Activated naive CD8-positive, alpha-beta T cell treated with anti-CD3 and anti-CD28 coated beads, Interleukin-2, amount 10 ng/mL, durations not matched to agents 7 days and 5 days (primary cell): ENCODE results near the gene KIAA0753. TPM values are rescaled to one million over a fixed set of nuclear protein-coding genes. Genes with fewer than 3 reads are reported as not detected.

Source experiments
- ATAC-seq: fragments of 150-1000 bp; cut with Tn5 transposase; one replicate; pipeline ENCODE4 v1.10.0; 2021; ENCODE audit warnings: low read depth, moderate library complexity
- POLR2A ChIA-PET: fragments of 350-600 bp; sonication (Branson Sonifier 250); formaldehyde crosslinking; loops from one replicate; lab custom pipeline; 2021; ENCODE audit warnings: antibody characterized with exemption; lab: Charles Lee
- DNase-seq: peaks from one replicate; pipeline ENCODE4 v3.0.0; 2021
- H3K27ac Mint-ChIP-seq: one replicate; pipeline ENCODE4 v1.8.0; 2022; ENCODE audit warnings: mild to moderate bottlenecking, mixed read lengths
- H3K27me3 Mint-ChIP-seq: one replicate; pipeline ENCODE4 v1.8.0; 2022; ENCODE audit warnings: mild to moderate bottlenecking, moderate library complexity, mixed read lengths
- H3K36me3 Mint-ChIP-seq: one replicate; pipeline ENCODE4 v1.8.0; 2021; ENCODE audit warnings: mild to moderate bottlenecking, mixed read lengths
- H3K4me1 Mint-ChIP-seq: one replicate; pipeline ENCODE4 v1.8.0; 2021; ENCODE audit warnings: mixed read lengths
- H3K4me3 Mint-ChIP-seq: one replicate; pipeline ENCODE4 v1.8.0; 2022; ENCODE audit warnings: mild to moderate bottlenecking, moderate library complexity, mixed read lengths
- H3K9me3 Mint-ChIP-seq: one replicate; pipeline ENCODE4 v1.8.0; 2021; ENCODE audit warnings: mixed read lengths
- total RNA-seq, 2 experiments: library from RNA; stranded (reverse); gene quantifications; one replicate each; pipeline ENCODE4 v1.2.3, GENCODE V29; 2021

The KIAA0753 gene
- total RNA-seq, 2 experiments from 2014 or later = 17.0 to 18.2 TPM

- Mint-ChIP-seq H3K27me3 (peaks cover 45% of the 10 kb centered on the region), H3K4me3 (no peak overlapping the region), H3K9me3 (no peaks in the 10 kb centered on the region), H3K36me3 (no peaks in the 10 kb centered on the region), H3K4me1 (peaks cover 1% of the 10 kb centered on the region), H3K27ac (no peak overlapping the region)
- ATAC-seq = no peak
- DNase-seq = no peak
- POLR2A ChIA-PET = no interaction called here
Observed at GRCh38 chr17:6558932-6559752, 81.4 kb downstream of the KIAA0753 start.

- Mint-ChIP-seq H3K27ac (no peak overlapping the region), H3K4me3 (no peak overlapping the region)
Observed at GRCh38 chr17:6558276-6558675, 82.2 kb downstream of the KIAA0753 start.

GRCh38 chr17:6557040-6557438 is 83.5 kb downstream of the KIAA0753 start:
- H3K36me3 Mint-ChIP-seq = no peaks in the 10 kb centered on the region
- ATAC-seq = no peak
- H3K27ac Mint-ChIP-seq = no peak overlapping the region
- no peak for DNase-seq
- POLR2A ChIA-PET = no interaction called here
- no peak overlapping the region for H3K4me3 Mint-ChIP-seq
- peaks cover 1% of the 10 kb centered on the region for H3K4me1 Mint-ChIP-seq
- no peaks in the 10 kb centered on the region for H3K9me3 Mint-ChIP-seq
- H3K27me3 Mint-ChIP-seq = peaks cover 52% of the 10 kb centered on the region

More at GRCh38 chr17:6558276-6558675, 82.2 kb downstream of the KIAA0753 start:
- H3K4me1 Mint-ChIP-seq = peaks cover 1% of the 10 kb centered on the region
- H3K9me3 Mint-ChIP-seq = no peaks in the 10 kb centered on the region
- POLR2A ChIA-PET = no interaction called here
- DNase-seq (no peak), ATAC-seq (no peak)
- peaks cover 50% of the 10 kb centered on the region for H3K27me3 Mint-ChIP-seq
- no peaks in the 10 kb centered on the region for H3K36me3 Mint-ChIP-seq

GRCh38 chr17:6556121-6557039 is 84.1 kb downstream of the KIAA0753 start, which contains the start of gene PITPNM3:
Gene PITPNM3 (minus strand): TSS chr17:6556555. CDS start chr17:6556406, 149 bp downstream.
- Mint-ChIP-seq H3K27me3 (peaks cover 51% of the 10 kb centered on the region), H3K27ac (no peak within 1 kb of the TSS), H3K36me3 (no peaks in the 10 kb centered on the region), H3K4me1 (peaks cover 1% of the 10 kb centered on the region), H3K4me3 (peak within 1 kb of the TSS; percentile 22), H3K9me3 (no peaks in the 10 kb centered on the region)
- DNase-seq (no peak), ATAC-seq (no peak)
- POLR2A ChIA-PET = no interaction called here

- H3K4me3 Mint-ChIP-seq = no peak overlapping the region
- H3K36me3 Mint-ChIP-seq = no peaks in the 10 kb centered on the region
- peaks cover 48% of the 10 kb centered on the region for H3K27me3 Mint-ChIP-seq
- H3K27ac Mint-ChIP-seq = no peak overlapping the region
- ATAC-seq (no peak), DNase-seq (no peak)
- peaks cover 1% of the 10 kb centered on the region for H3K4me1 Mint-ChIP-seq
- POLR2A ChIA-PET = no interaction called here
- H3K9me3 Mint-ChIP-seq = no peaks in the 10 kb centered on the region
Observed at GRCh38 chr17:6555331-6556120, 85.0 kb downstream of the KIAA0753 start.

GRCh38 chr17:6554871-6555330 is 85.6 kb downstream of the KIAA0753 start:
- Mint-ChIP-seq H3K36me3 (no peaks in the 10 kb centered on the region), H3K9me3 (no peaks in the 10 kb centered on the region), H3K27me3 (peaks cover 45% of the 10 kb centered on the region), H3K4me3 (no peak overlapping the region), H3K27ac (no peak overlapping the region), H3K4me1 (peaks cover 1% of the 10 kb centered on the region)
- POLR2A ChIA-PET = no interaction called here
- DNase-seq (no peak), ATAC-seq (no peak)

- ATAC-seq (no peak), DNase-seq (no peak)
- H3K4me1 Mint-ChIP-seq = peaks cover 1% of the 10 kb centered on the region
- no peaks in the 10 kb centered on the region for H3K9me3 Mint-ChIP-seq
- no peaks in the 10 kb centered on the region for H3K36me3 Mint-ChIP-seq
- H3K27me3 Mint-ChIP-seq = peaks cover 45% of the 10 kb centered on the region
- no peak overlapping the region for H3K4me3 Mint-ChIP-seq
- POLR2A ChIA-PET = no interaction called here
- H3K27ac Mint-ChIP-seq = no peak overlapping the region
Observed at GRCh38 chr17:6554342-6554741, 86.2 kb downstream of the KIAA0753 start.

- Mint-ChIP-seq H3K27me3 (peaks cover 34% of the 10 kb centered on the region), H3K9me3 (no peaks in the 10 kb centered on the region), H3K27ac (no peak overlapping the region), H3K4me3 (no peak overlapping the region), H3K36me3 (no peaks in the 10 kb centered on the region), H3K4me1 (peaks cover 16% of the 10 kb centered on the region)
- ATAC-seq (no peak), DNase-seq (no peak)
- POLR2A ChIA-PET = no interaction called here
Observed at GRCh38 chr17:6551869-6552531, 88.5 kb downstream of the KIAA0753 start.

- POLR2A ChIA-PET = no interaction called here
- H3K27me3 Mint-ChIP-seq = peaks cover 30% of the 10 kb centered on the region
- no peak overlapping the region for H3K27ac Mint-ChIP-seq
- no peak overlapping the region for H3K4me3 Mint-ChIP-seq
- H3K4me1 Mint-ChIP-seq = peaks cover 16% of the 10 kb centered on the region
- no peaks in the 10 kb centered on the region for H3K36me3 Mint-ChIP-seq
- ATAC-seq (no peak), DNase-seq (no peak)
- no peaks in the 10 kb centered on the region for H3K9me3 Mint-ChIP-seq
Observed at GRCh38 chr17:6551356-6551755, 89.2 kb downstream of the KIAA0753 start.

- no peaks in the 10 kb centered on the region for H3K36me3 Mint-ChIP-seq
- H3K4me1 Mint-ChIP-seq = peaks cover 18% of the 10 kb centered on the region
- H3K4me3 Mint-ChIP-seq = no peak overlapping the region
- DNase-seq (no peak), ATAC-seq (no peak)
- peak overlapping the region; percentile 80 for H3K27ac Mint-ChIP-seq
- POLR2A ChIA-PET = interaction anchor here (0.7 kb wide), 2 partner anchors 22 to 107 kb away, joined by 3 to 4 read pairs; no protein-coding TSS in a partner anchor
- H3K27me3 Mint-ChIP-seq = peaks cover 19% of the 10 kb centered on the region
- no peaks in the 10 kb centered on the region for H3K9me3 Mint-ChIP-seq
Observed at GRCh38 chr17:6549384-6550036, 91.0 kb downstream of the KIAA0753 start.

- ATAC-seq = peak; percentile 98
- Mint-ChIP-seq H3K4me1 (peaks cover 18% of the 10 kb centered on the region), H3K9me3 (no peaks in the 10 kb centered on the region), H3K27me3 (peaks cover 12% of the 10 kb centered on the region), H3K27ac (peak overlapping the region; percentile 80), H3K36me3 (no peaks in the 10 kb centered on the region), H3K4me3 (peak overlapping the region; percentile 74)
- DNase-seq = peak; percentile 47
- POLR2A ChIA-PET = interaction anchor here (0.7 kb wide), 2 partner anchors 23 to 106 kb away, joined by 3 to 4 read pairs; no protein-coding TSS in a partner anchor
Observed at GRCh38 chr17:6548578-6549330, 91.8 kb downstream of the KIAA0753 start.
